Activated T-cell treated with anti-CD3 and anti-CD28 coated beads for 48 hours (primary cell): Measurements from ENCODE around the gene ABCD1.
"Not testable (repeated sequence)": the region's sequence is repeated elsewhere in the genome, so short reads cannot be mapped to it uniquely, and the experiment has no call there.

ENCODE experiments used
- DNase-seq: peaks from one replicate; pipeline ENCODE4 v3.0.0-alpha.2; 2020; ENCODE audit warnings: low read depth

Gene ABCD1

DNA sequence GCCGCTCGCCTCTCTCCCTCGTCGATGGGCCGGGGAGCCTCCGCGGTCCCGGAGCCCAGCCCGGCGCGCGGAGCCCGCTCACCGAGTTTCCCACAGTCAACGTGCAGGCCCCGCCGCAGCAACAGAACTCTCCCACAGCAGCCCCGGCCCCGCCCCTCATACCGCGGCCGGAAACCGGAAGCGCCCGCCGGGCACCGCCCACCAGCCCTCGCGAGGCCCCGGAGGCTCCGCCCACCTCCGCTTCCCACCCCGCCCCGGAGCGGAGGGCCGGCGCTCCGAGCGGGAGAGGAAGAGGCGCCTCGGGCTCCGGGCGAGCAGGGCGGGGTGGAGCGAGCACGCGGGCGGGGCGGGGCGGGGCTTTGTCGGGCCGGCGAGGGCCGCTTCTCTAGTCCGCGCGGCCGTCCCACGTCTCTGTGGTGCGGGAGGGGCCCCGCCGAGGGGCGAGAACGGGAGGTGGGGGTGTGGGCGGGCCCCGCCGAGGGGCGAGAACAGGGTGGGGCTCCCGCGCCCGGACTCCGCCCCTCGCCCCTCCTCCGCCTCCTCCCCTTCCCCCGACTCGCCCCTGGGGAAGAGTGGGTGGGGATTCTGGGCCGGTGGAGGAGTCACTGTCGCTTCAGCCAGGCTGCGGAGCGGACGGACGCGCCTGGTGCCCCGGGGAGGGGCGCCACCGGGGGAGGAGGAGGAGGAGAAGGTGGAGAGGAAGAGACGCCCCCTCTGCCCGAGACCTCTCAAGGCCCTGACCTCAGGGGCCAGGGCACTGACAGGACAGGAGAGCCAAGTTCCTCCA, at the start of gene ABCD1, which contains the start of gene BCAP31:
Gene ABCD1 (plus strand): TSS at position 605 of the 787 bp plus-strand sequence. CDS start 411 bp downstream, outside the sequence.
Gene BCAP31 (minus strand): TSS at position 136 of the 787 bp plus-strand sequence. CDS start 1,143 bp downstream, outside the sequence.
- DNase-seq = peak; percentile 87

DNA sequence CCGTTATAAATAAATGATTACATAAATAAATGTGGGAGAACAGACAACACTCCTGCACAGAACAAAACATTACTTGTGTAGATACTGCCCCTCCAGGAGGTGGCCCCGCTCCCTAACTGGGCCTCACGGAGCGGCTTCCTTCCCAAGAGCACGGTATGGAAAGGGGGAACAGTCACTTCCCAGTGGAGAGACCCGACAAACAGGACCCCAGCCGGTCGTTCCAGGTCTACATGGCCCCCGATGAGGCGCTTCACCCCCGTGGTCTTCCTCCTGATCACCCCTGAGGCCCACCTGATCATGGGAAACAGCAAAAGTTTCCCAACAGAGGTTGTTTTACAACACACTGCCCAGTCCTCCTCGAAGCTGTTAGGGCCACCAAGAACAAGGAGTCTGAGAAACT, 43.5 kb upstream of the ABCD1 start:
- no peak for DNase-seq

GRCh38 chrX:153683486-153683885, 41.2 kb upstream of the ABCD1 start:
- not testable (repeated sequence) for DNase-seq

DNA sequence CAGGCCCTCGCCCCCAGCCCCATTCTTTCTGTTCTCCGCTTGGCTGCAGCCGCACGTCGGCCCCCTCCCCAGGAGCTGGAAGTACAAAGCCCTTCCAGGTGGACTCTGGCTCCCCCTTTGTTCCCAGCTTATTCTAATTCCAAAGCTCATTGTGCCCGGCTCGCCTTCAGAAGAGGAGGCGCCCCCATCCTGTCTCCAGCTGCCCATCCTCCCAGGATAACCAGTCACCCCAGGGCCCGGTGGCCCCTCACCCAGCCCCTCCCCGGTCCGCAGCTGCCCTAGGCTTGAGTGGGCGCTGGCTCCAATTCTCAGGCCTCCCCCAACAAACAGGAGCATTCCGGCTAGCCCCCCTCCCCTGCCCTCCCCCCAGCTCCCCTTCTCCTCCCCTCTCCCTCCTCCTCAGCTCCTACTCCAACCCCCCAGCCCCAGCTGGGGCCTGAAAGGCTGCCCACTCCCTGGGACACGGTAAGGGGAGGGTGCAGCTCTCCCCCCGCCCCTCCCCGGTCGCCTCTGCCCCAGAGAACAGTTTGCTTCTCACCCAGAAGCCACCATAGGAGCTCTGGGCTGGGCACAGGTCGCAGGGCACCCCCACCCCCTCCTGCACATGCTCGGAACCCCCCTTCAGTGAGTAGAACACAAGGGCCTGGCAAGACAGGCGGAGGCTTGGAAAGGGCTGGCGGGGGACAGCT, 40.0 kb upstream of the ABCD1 start:
- DNase-seq = no peak

DNA sequence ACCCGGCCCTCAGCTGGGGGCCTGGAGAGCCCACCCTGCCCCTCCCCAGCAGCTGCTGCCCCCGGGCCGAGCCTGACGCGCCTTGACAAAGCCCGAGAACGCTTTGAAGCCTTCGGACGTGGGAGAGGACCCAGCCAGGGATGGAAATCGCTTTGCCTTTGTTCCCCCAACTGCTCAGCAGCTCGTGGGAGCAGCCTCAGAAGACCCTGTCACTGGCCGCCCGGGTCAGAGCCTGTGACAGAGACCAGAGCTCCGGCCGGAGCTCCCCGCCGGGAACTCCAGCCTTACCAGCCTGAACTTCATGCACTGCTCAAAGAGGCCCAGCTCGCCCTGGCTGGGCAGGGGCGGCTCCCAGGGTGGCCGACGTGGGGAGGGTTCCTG, 39.5 kb upstream of the ABCD1 start:
- no peak for DNase-seq

- no peak for DNase-seq
These were observed 38.6 kb upstream of the ABCD1 start for GRCh38 chrX:153685751-153686696.

DNA sequence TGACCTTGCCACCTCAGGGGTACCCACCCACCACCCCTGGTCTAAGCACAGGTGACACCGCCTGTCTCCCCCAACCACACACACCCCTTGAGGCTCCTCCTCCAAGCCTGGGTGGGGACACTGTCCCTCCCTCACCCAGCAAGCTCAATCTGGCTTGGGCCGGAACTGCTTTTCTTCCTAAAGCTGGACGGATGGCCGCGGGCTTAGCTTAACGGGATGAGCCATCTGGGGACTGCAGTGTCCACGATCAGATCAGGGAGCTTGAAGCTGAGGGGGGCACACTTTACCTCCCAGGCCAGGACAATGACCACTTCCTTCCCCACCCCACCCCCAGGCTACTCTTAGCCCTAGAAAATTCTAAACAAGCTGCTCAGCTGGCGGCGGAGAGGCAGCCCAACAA, 37.9 kb upstream of the ABCD1 start:
- DNase-seq = no peak

DNA sequence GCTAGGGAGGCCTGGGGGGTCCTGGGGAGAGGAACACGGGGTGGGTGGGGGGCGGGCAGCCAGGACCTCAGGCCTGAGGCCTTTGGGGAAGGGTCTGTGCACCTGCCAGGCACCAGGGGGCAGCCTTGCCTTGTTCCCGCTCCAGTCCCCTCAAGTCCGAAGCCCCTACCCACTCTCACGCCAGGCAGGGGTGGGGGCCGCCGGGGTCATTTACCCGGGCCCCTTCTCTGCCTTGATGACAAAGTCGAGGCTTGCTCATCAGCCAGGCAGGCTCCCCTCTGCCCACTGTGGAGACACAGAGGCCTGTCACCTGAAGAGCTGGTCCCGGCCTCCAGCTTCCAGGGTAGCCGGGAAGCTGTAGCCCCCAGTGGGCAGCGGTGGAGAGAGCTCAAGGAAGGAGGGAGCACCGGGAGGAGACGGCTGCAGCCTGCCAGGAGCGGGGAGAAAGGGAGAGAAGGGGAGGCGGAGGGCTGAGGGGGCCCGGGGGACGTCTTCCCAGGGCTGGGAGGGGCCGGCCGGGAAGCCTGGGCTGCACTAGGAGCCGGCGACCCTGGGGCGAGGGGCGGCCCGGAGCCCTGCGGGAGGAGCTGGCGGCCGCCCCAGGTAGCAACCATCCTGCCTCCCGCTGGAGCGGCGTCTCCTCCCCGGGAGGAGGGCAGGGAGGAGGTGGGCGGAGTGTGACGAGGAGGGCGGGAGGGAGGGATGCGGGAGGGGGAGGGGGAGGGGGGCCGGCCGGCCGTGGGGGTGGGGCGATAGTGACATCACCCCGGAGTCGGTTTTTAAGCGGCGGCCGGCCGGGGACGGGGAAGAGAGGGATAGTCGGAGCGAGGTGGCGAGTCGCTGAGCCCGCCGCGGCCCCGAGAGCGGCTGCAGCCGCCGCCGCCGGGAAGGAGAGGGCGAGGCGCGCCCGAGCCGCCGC, 37.3 kb upstream of the ABCD1 start, which contains the start of gene SLC6A8:
Gene SLC6A8 (plus strand): TSS at position 806 of the 919 bp plus-strand sequence. CDS start 649 bp downstream, outside the sequence.
- DNase-seq = no peak

- DNase-seq = no peak
These were observed 36.6 kb upstream of the ABCD1 start for GRCh38 chrX:153688071-153688470.

GRCh38 chrX:153688506-153688905, 36.1 kb upstream of the ABCD1 start:
- no peak for DNase-seq

GRCh38 chrX:153688911-153689590, 35.6 kb upstream of the ABCD1 start:
- no peak for DNase-seq

DNA sequence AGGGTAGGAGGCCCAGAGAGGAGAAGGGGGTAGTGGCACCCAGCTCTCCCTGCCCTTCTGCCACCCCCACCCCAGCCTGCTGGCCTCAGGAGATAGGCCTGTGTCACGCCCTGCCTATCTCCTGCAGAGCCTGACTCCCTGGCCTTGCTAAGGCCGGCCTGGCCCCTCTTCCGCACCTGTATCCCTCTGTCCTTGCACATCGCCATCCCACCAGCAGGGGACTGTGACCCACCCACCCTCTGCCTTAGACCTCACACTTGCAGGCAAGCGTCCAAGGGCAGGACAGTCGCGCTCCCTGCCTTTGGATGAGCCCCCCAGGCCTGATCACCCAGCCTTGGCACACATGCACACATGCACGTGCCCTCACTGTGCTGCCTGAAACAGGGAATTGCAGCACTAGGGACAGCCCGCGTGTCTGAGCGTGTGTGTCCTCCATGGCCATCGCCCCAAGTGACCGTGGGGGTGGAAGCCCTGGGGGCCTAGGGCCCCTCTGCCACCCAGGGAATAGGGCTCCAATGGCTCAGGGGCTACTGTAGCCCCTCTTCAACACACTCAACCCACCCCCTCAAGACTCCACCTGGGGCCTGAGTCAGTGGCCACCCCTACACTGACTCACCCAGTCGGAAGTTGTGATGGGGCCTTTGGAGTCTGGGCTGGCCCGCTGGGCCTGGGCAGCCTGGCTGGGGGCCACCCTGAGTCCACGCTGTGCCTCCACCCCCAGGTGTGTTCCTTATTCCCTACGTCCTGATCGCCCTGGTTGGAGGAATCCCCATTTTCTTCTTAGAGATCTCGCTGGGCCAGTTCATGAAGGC, 34.8 kb upstream of the ABCD1 start:
- DNase-seq = no peak

DNA sequence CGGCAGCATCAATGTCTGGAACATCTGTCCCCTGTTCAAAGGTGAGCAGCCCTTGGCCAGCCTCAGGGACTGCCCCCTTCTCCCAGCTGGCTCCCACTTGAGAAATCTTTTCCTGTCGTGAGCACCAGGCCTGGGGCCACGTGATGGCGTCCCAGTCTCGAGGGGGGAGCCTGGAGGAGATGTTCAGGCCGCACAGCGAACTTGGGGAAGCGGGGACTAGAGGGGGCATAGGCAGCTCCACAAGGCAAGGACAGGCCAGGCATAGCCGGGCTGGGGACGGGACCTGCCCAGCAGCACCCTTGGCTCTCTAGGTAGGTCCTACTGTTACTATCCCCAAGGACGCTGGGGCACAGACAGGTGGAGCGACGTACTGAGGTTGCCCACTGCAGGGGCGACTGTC, 34.2 kb upstream of the ABCD1 start:
- DNase-seq = no peak

GRCh38 chrX:153691032-153691827, 33.4 kb upstream of the ABCD1 start:
- DNase-seq = not testable (repeated sequence)

DNA sequence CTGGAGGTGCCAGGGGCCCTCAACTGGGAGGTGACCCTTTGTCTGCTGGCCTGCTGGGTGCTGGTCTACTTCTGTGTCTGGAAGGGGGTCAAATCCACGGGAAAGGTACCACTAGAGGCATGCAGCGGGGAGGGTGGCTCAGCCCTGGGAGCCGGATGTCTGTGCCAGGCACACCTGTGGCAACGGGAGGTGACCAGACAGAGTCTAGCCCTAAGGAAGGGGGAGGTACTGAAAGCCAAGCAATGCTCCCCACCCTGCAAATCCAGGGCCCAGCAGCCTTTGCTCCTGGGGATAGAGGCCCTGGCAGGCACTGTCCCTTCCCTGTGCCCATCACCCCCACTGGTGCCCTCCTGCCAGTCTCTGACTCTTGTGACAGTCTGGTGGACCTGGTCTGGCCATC, 32.7 kb upstream of the ABCD1 start:
- DNase-seq = no peak

- DNase-seq = no peak
These were observed 32.0 kb upstream of the ABCD1 start for GRCh38 chrX:153692611-153693156.

DNA sequence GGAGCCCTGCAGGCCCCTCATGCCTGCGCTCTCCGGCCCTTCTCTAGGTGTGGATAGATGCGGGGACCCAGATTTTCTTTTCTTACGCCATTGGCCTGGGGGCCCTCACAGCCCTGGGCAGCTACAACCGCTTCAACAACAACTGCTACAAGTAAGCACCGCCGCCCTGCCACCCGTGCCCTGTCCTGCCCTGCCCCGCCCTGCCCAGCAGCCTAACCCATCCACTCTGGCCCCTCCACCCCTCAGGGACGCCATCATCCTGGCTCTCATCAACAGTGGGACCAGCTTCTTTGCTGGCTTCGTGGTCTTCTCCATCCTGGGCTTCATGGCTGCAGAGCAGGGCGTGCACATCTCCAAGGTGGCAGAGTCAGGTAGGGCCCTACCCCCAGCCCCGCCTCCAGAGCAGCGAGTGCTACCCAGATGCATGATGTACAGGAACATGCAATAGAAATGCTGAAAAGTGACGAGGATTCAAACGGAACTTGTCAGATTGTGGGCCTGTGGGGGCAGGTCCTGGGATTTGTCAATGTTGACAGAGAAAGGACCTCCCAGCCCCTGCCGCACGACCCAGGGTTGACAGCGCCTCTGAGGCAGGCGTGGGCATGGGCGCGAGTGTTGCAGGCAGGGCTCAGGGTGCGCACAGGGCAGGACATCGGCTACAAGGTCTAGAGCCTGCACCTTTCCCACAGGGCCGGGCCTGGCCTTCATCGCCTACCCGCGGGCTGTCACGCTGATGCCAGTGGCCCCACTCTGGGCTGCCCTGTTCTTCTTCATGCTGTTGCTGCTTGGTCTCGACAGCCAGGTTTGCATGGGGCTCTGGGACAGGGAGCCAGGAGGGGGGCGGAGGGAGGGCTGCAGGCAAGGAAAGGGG, 31.2 kb upstream of the ABCD1 start:
- DNase-seq = no peak
